Parathyroid adenoma (tissue), 2 donors: Measurements from ENCODE around the gene CDH4.

ENCODE experiments used
- H2AFZ ChIP-seq: fragments of 300-600 bp; sonication (generic); one replicate; pipeline ENCODE4 v1.7.0; 2017; ENCODE audit warnings: antibody characterized with exemption, mild to moderate bottlenecking
- H3K27ac ChIP-seq: fragments of 300-600 bp; sonication (generic); one replicate; pipeline ENCODE4 v1.7.0; 2017
- H3K27me3 ChIP-seq: fragments of 300-600 bp; sonication (generic); one replicate; pipeline ENCODE4 v1.7.0; 2017; ENCODE audit warnings: low read length; ENCODE audit not compliant: control insufficient read depth, insufficient read depth
- H3K36me3 ChIP-seq: fragments of 300-600 bp; sonication (generic); one replicate; pipeline ENCODE4 v1.7.0; 2017; ENCODE audit warnings: low read length; ENCODE audit not compliant: control insufficient read depth, insufficient read depth
- H3K4me1 ChIP-seq: fragments of 300-600 bp; sonication (generic); one replicate; pipeline ENCODE4 v1.7.0; 2017; ENCODE audit warnings: control low read depth
- H3K4me2 ChIP-seq: fragments of 300-600 bp; sonication (generic); one replicate; pipeline ENCODE4 v1.7.0; 2017; ENCODE audit warnings: low read length
- H3K4me3 ChIP-seq: fragments of 300-600 bp; sonication (generic); one replicate; pipeline ENCODE4 v1.7.0; 2017; ENCODE audit warnings: low read depth, low read length
- H3K79me2 ChIP-seq: fragments of 300-600 bp; sonication (generic); one replicate; pipeline ENCODE4 v1.7.0; 2017; ENCODE audit warnings: control low read depth
- H3K9ac ChIP-seq: fragments of 300-600 bp; sonication (generic); one replicate; pipeline ENCODE4 v1.7.0; 2017; ENCODE audit warnings: mild to moderate bottlenecking
- H3K9me3 ChIP-seq: fragments of 300-600 bp; sonication (generic); one replicate; pipeline ENCODE4 v1.7.0; 2017; ENCODE audit warnings: low read length; ENCODE audit not compliant: control insufficient read depth
- CTCF ChIP-seq: fragments of 300-600 bp; sonication (generic); IDR thresholded peaks from one replicate; pipeline ENCODE4 v1.7.0; 2017; ENCODE audit warnings: antibody characterized with exemption, mild to moderate bottlenecking
- donor health status: primary hyperparathyroidism.

The CDH4 gene

GRCh38 chr20:61322151-61322865, 70.2 kb downstream of the CDH4 start:
- Histone ChIP-seq H3K36me3 (no peaks in the 10 kb centered on the region), H3K79me2 (no peaks in the 10 kb centered on the region), H3K27me3 (peaks cover 2% of the 10 kb centered on the region), H3K9me3 (no peaks in the 10 kb centered on the region), H3K27ac (no peak overlapping the region), H3K4me3 (no peak overlapping the region), H3K4me2 (no peak overlapping the region), H2AFZ (no peak overlapping the region), H3K9ac (no peak overlapping the region), H3K4me1 (no peaks in the 10 kb centered on the region)
- no peak for TF ChIP-seq CTCF

GRCh38 chr20:61324906-61325305, 72.8 kb downstream of the CDH4 start:
- Histone ChIP-seq H3K9ac (no peak overlapping the region), H2AFZ (no peak overlapping the region), H3K27ac (no peak overlapping the region), H3K4me2 (no peak overlapping the region), H3K79me2 (no peaks in the 10 kb centered on the region), H3K9me3 (no peaks in the 10 kb centered on the region), H3K4me3 (no peak overlapping the region), H3K27me3 (no peaks in the 10 kb centered on the region), H3K36me3 (no peaks in the 10 kb centered on the region), H3K4me1 (no peaks in the 10 kb centered on the region)
- no peak for TF ChIP-seq CTCF

- no peaks in the 10 kb centered on the region for H3K27me3 ChIP-seq
- no peaks in the 10 kb centered on the region for H3K36me3 ChIP-seq
- no peaks in the 10 kb centered on the region for H3K9me3 ChIP-seq
- H3K4me1 ChIP-seq: no peaks in the 10 kb centered on the region
- no peak overlapping the region for H3K4me3 ChIP-seq
- H3K4me2 ChIP-seq: no peak overlapping the region
- H3K9ac ChIP-seq: no peak overlapping the region
- H3K27ac ChIP-seq: no peak overlapping the region
- H2AFZ ChIP-seq: no peak overlapping the region
- no peak for TF ChIP-seq CTCF
- no peaks in the 10 kb centered on the region for H3K79me2 ChIP-seq
Measured at GRCh38 chr20:61325718-61326117, 73.7 kb downstream of the CDH4 start.

GRCh38 chr20:61328911-61329558, 77.0 kb downstream of the CDH4 start:
- H3K27me3 ChIP-seq: no peaks in the 10 kb centered on the region
- H2AFZ ChIP-seq: no peak overlapping the region
- H3K36me3 ChIP-seq: no peaks in the 10 kb centered on the region
- TF ChIP-seq CTCF: no peak
- H3K9ac ChIP-seq: no peak overlapping the region
- no peak overlapping the region for H3K27ac ChIP-seq
- no peak overlapping the region for H3K4me3 ChIP-seq
- H3K4me1 ChIP-seq: no peaks in the 10 kb centered on the region
- H3K4me2 ChIP-seq: no peak overlapping the region
- no peaks in the 10 kb centered on the region for H3K79me2 ChIP-seq
- no peaks in the 10 kb centered on the region for H3K9me3 ChIP-seq

GRCh38 chr20:61330441-61330840, 78.4 kb downstream of the CDH4 start:
- TF ChIP-seq CTCF: no peak
- Histone ChIP-seq H3K4me3 (no peak overlapping the region), H3K4me2 (no peak overlapping the region)

More at GRCh38 chr20:61330441-61330840, 78.4 kb downstream of the CDH4 start:
- no peak overlapping the region for H3K27ac ChIP-seq
- H3K9ac ChIP-seq: no peak overlapping the region
- H3K36me3 ChIP-seq: no peaks in the 10 kb centered on the region
- H3K27me3 ChIP-seq: no peaks in the 10 kb centered on the region
- H3K4me1 ChIP-seq: no peaks in the 10 kb centered on the region
- H3K9me3 ChIP-seq: no peaks in the 10 kb centered on the region
- no peaks in the 10 kb centered on the region for H3K79me2 ChIP-seq
- no peak overlapping the region for H2AFZ ChIP-seq
